Activated CD4-positive, CD25-positive, alpha-beta regulatory T cell treated with anti-CD3 and anti-CD28 coated beads, Interleukin-2, amount 50 U/mL, for 16 hours (primary cell): ENCODE results near the gene TBC1D9B.
A peak's percentile ranks its signal among the peaks of the same experiment; 100 is the strongest.

ENCODE experiments used
- DNase-seq: peaks from one replicate; pipeline ENCODE4 v3.0.0-alpha.2; 2020; ENCODE audit warnings: low read depth, low spot score

TBC1D9B gene

DNA sequence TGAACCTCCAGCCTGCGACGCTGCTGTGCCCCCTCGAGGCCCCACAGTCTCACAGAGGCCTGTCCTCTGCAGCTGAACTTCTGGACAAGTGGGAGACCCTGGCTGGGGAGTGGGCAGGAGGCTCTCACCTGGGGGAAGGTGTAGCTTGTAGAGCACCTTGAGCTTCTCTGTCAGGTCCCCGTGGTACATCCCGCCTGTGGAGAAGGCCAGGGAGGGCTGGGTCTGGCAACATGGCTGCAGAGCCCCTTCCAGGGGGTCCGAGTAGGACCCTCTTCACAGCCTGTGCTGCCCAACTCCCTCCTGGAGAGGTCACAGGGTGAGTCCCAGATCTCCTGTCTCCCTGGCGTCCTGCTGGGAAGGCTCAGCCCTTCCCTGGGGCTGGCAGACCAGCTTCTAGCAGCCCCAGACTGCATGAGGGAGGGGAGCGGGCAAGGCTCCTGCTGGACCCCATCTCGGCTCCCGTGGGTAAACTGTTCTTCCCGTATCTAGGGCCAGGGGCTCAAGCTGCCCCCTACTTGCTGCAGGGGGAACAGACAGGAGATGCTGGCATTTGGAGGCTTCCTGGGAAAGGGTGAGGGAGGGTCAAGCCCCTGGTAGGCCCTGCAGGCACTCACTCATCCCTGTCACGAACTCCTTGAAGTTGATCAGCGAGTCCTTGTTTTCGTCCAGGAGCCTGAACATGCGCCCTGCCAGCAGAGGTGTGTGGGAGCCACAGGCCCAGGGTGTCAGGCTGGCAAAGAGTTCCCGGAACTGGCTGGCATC lies 37.9 kb downstream of the TBC1D9B start:
- DNase-seq, result no peak

GRCh38 chr5:179869101-179869500 lies 38.6 kb downstream of the TBC1D9B start:
- no peak for DNase-seq

GRCh38 chr5:179868541-179868940 lies 39.2 kb downstream of the TBC1D9B start:
- DNase-seq, result no peak

- no peak for DNase-seq
Measured at GRCh38 chr5:179867476-179867875, 40.2 kb downstream of the TBC1D9B start.

- no peak for DNase-seq
Measured at GRCh38 chr5:179867079-179867465, 40.6 kb downstream of the TBC1D9B start.

- DNase-seq, result no peak
Measured at GRCh38 chr5:179866241-179867078, 41.2 kb downstream of the TBC1D9B start.

GRCh38 chr5:179865491-179866240 lies 42.0 kb downstream of the TBC1D9B start:
- DNase-seq, result no peak

DNA sequence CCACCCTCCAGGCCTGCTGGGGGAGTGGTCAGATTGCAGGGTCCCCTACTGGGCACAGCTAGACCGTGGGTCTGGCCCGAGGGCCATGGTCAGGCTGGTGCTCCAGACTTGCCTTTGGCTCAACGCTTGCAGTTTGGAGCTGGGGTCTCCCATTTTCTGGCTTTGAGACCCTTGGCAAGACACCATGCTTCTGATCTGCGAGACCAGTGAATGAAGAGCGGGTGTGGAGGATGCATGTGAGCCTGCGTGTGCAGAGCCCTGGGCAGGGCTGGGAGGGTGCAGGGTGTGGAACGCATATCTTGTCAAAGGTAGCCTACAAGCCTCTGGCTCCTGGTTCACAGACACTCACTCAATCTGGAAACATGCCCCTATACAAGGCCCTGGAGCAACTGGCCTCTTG lies 43.0 kb downstream of the TBC1D9B start:
- DNase-seq, result no peak

DNA sequence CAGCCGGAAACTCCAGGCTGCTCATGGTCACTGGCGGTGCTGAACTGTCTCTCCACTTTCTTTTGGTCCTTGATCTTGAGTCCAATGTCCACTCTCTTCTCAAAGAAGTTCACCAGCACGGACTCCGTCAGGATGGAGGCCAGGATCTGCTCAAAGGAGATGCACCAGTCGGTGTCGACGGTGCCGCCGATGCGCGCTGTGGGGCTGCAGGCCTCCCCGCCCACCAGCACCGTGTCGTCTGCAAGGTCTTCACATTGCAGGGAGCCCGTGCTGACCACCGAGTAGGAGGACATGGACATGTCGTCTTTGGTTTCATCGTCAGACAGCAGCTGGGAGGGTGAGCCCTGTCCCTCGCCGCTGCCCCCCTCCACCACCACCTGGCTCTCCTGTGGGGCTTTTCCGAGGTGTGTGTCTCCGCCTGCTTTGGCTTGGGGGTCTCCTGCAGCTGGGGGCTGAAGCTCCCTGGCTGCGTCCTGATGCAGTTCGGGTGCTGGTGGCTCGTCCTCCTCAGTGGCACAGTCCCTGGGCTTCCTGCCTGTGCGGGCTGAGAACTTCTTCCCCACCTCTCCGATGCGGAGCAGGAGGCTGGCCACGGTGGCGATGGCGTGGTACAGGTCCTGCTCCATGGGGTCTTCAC lies 44.1 kb downstream of the TBC1D9B start:
- no peak for DNase-seq

DNA sequence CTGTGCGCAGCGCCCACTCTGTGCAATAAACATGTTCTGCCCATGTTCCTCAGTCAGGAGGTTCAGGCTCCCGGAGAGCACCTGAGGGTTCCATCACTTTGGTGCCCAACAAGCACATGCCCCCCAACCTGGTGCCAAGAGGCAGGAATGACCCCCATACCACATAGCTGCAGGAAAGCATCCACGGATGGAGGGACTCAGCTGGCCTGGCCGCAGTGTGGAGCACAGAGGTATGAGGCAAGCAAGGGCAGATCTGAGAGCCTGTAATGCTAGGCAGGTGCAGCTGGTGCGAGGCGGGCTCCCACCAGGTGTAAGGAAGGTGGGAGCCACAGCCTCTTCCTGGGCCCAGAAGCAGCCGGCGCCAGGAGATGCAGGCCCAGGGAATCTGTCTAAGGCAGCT lies 44.8 kb downstream of the TBC1D9B start:
- no peak for DNase-seq

DNA sequence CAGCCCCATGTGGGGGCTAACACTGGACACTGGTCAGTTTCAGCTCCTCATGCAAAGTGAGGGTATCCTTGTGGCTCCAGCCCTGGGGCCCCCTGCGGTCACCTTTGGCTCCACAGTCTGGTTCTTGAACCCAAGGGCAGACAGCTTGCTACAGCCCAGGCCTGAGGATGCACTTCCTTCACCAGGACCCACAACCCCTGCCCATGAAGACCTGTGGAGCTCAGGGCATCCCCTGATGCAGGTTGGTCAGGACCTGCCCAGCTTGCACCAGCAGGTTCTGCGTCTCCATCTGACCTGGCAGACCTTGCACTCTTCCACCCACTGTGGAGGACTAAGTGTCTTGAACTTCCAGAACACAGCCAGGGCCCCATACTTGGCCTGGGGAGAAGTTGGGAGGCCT lies 45.4 kb downstream of the TBC1D9B start:
- DNase-seq, result no peak

- no peak for DNase-seq
Measured at GRCh38 chr5:179860301-179860700, 47.4 kb downstream of the TBC1D9B start.

DNA sequence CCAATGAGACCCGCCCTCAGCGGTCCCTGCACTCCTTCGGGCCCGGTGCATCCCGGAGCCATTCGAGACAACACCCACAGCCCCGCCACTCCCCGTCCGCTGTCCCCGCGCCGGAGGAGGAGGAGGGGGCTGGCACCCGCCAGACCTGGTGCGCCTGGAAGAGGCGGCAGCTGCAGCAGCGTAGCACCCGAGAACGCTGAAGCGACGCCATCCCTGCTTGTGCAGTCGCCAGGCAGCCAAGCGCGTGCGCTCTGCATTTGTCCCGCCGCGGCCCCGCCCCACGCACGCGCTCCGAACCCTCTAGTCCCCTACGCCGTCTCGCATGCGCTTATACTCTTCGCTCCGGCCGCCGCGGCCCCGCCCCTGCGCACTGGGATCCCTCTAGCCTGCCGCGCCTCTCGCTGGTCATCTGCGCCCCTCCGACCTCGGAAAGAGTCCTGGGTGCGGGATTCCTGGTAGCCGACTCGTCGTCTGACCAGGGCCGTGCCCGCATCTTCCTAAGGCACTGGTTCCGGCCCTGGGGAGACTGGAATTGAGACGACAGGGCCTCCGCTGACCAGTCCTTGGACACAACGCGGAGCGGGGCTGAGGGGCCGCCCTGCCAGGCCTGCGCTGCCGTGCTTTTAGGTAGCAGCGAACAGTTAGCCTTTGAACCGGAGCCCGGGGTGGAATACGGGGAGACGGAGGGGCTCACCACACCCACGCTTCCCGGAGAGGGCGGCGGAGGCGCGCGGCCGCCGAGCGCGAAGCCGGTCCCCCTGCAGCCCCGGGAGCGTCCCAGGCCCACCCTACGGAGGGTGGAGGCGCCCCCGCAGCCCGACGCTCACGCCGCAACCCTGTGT lies 48.9 kb downstream of the TBC1D9B start, which contains the start of gene MRNIP:
MRNIP (minus strand) TSS at position 232 of the 842 bp plus-strand sequence; CDS start at position 211, 21 bp downstream.
- DNase-seq, result peak; percentile 72

DNA sequence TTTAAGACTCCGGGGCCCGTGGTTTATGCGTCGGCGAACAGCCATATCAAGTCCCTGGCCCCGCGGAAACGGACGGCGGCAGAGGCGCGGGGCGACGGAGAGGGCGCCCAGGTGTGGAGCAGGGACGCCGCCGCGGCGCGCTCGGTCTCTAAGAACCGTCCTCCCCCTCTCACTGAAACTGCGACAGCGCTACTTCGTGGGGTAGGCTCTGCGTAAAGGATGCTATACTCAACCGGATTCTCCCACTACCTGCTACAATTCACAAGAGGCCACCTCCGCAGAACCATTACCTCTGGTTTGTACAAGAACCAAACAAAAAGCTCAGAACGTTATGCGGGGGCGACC lies 49.5 kb downstream of the TBC1D9B start:
- DNase-seq, result peak; percentile 13

- no peak for DNase-seq
Measured at GRCh38 chr5:179854356-179854755, 53.3 kb downstream of the TBC1D9B start.

DNA sequence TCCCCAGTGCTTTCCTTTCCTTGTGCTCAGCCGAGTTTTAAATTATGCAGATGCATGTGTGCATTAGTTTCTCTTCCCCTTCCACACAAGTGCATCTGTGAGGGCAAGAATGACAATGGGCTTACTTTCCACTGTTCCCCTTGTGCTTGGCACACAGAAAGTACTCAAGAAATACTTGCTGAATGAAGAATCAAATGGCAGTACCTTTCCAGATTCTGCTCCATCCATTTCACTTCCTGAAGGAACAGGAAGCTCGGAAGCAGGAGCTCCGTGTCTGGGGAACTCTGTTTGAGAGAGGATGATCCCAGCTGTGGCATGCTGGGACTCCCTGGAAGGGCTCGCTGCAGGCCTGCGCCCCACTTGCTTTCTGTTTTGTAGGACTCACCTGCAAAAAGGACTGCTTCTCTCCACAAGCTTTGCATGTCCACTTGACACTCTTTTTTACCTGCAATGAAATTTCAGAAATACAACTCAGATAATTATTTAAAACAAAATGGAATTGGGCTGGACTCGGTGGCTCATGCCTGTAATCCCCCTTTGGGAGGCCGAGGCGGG lies 54.6 kb downstream of the TBC1D9B start:
- DNase-seq, result no peak

DNA sequence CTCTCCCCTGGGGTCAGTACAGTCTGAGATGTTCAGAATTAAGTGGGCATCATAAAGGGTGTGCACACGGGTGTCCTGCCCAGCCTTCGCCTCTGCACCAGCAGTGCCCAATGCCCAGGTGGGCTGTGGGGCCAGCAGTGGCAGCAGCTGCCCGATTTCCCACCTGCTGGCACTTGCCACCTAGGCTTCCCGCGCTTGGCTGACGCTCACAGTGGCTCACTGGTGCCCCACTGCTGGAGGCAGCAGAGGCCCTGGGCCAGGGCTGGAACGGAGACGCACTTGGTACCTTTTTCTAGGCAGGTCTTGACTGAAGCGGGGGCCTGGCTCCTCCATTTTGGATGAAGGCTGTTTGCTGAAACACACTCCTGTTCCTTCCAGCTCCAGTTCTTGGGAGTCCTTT lies 66.1 kb downstream of the TBC1D9B start:
- no peak for DNase-seq

DNA sequence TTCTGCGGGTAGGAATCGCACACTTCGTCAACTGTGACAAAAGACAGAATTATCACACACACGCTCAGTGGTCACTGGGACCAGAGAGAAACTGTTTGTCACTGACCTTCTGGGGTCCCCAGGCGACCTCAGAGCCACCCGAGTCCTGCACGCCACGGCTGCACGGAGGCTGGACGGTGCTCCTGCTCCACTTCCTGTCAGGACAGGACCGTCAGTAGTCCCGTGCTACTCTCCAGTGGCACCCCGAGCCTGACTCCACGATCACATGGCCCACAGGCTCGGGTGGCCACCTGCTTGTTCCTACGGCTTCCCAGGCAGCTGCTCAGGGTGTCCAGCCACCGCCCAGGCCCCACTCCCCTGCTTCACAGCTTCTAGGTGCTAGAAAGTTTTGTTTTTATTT lies 66.9 kb downstream of the TBC1D9B start:
- no peak for DNase-seq

- DNase-seq, result no peak
Measured at GRCh38 chr5:179840321-179840720, 67.4 kb downstream of the TBC1D9B start.
